LNCAP (cell line): ENCODE data around the gene PLXDC2.

Source experiments
- CTCF ChIP-seq: fragments of 450-650 bp; IDR thresholded peaks from 2 replicates; pipeline ENCODE4 v1.5.1; 2017; ENCODE audit warnings: mild to moderate bottlenecking

PLXDC2 gene

GRCh38 chr10:20100171-20100570 is 283.9 kb downstream of the PLXDC2 start:
- TF ChIP-seq CTCF, result no peak

GRCh38 chr10:20105236-20105635 is 289.0 kb downstream of the PLXDC2 start:
- no peak for TF ChIP-seq CTCF

- no peak for TF ChIP-seq CTCF
These were observed 289.7 kb downstream of the PLXDC2 start for GRCh38 chr10:20105931-20106330.

GRCh38 chr10:20108021-20108420 is 291.8 kb downstream of the PLXDC2 start:
- no peak for TF ChIP-seq CTCF

GRCh38 chr10:20109613-20110012 is 293.4 kb downstream of the PLXDC2 start:
- no peak for TF ChIP-seq CTCF

- no peak for TF ChIP-seq CTCF
These were observed 294.2 kb downstream of the PLXDC2 start for GRCh38 chr10:20110125-20111100.

- TF ChIP-seq CTCF, result no peak
These were observed 297.9 kb downstream of the PLXDC2 start for GRCh38 chr10:20114179-20114578.
